BJ (cell line): Measurements from ENCODE around the gene USH1G. TPM values are rescaled to one million over a fixed set of nuclear protein-coding genes. Genes with fewer than 3 reads are reported as not detected.

ENCODE experiments used
- CTCF ChIA-PET: fragments of 350-600 bp; formaldehyde crosslinking; extraction: SDS; loops from one replicate; lab custom pipeline; 2021; ENCODE audit warnings: antibody characterized with exemption, inconsistent platforms; lab: Yijun Ruan, JAX
- POLR2A ChIA-PET: fragments of 300-600 bp; sonication (Branson Sonifier 250); formaldehyde crosslinking; extraction: SDS; loops from one replicate; lab custom pipeline; 2021; ENCODE audit warnings: antibody characterized with exemption; lab: Charles Lee
- DNase-seq: peaks from one replicate; pipeline ENCODE4 v3.0.0-alpha.2; 2011; ENCODE audit warnings: low read depth
- H3K27me3 ChIP-seq: 2 replicates; pipeline ENCODE4 v1.6.0; 2011; ENCODE audit warnings: low read length; ENCODE audit not compliant: control insufficient read depth, insufficient read depth
- H3K36me3 ChIP-seq: 2 replicates; pipeline ENCODE4 v1.5.1; 2011; ENCODE audit warnings: low read length; ENCODE audit not compliant: control insufficient read depth, insufficient read depth
- H3K4me3 ChIP-seq: 2 replicates; pipeline ENCODE4 v1.5.1; 2011; ENCODE audit warnings: low read depth, mild to moderate bottlenecking, control low read depth, low read length
- CTCF ChIP-seq: IDR thresholded peaks from 2 replicates; pipeline ENCODE4 v1.5.1; 2011; ENCODE audit warnings: low read depth, mild to moderate bottlenecking, control low read depth, inconsistent platforms, low read length, moderate library complexity; ENCODE audit not compliant: insufficient read depth
- polyA plus RNA-seq: library from polyadenylated mRNA; depleted of rRNA; stranded (reverse); fragments of >200 nt; gene quantifications from 2 replicates; pipeline ENCODE4 v1.2.3, GENCODE V29; 2011

The USH1G gene
- polyA plus RNA-seq, 1 experiment, result not detected

- CTCF ChIA-PET, result interaction anchor here (0.6 to 1.5 kb wide), 3 partner anchors 19 to 172 kb away, joined by 3 to 4 read pairs (median 3); no protein-coding TSS in a partner anchor
- POLR2A ChIA-PET, result no interaction called here
- Histone ChIP-seq H3K4me3 (no peak overlapping the region), H3K36me3 (no peaks in the 10 kb centered on the region), H3K27me3 (peaks cover 12% of the 10 kb centered on the region)
- no peak for DNase-seq
- TF ChIP-seq CTCF, result no peak
These were observed 31.1 kb upstream of the USH1G start for GRCh38 chr17:74954115-74954514.

- POLR2A ChIA-PET, result no interaction called here
- CTCF ChIA-PET, result interaction anchor here (1.4 to 2.2 kb wide), 2 partner anchors 9 to 171 kb away, joined by 3 to 12 read pairs; no protein-coding TSS in a partner anchor
- no peak for DNase-seq
- no peak for TF ChIP-seq CTCF
- Histone ChIP-seq H3K27me3 (peaks cover 12% of the 10 kb centered on the region), H3K36me3 (no peaks in the 10 kb centered on the region), H3K4me3 (no peak overlapping the region)
These were observed 30.2 kb upstream of the USH1G start for GRCh38 chr17:74953134-74953687.

GRCh38 chr17:74952431-74953133, 29.5 kb upstream of the USH1G start:
- no peak overlapping the region for H3K4me3 ChIP-seq
- no peak for TF ChIP-seq CTCF
- H3K27me3 ChIP-seq, result peaks cover 12% of the 10 kb centered on the region
- H3K36me3 ChIP-seq, result no peaks in the 10 kb centered on the region
- ChIA-PET POLR2A (no interaction called here), CTCF (interaction anchor here (0.6 to 2.2 kb wide), 2 partner anchors 9 to 107 kb away, joined by 3 to 12 read pairs; no protein-coding TSS in a partner anchor)
- DNase-seq, result no peak

GRCh38 chr17:74951680-74952421, 28.8 kb upstream of the USH1G start:
- peaks cover 13% of the 10 kb centered on the region for H3K27me3 ChIP-seq
- DNase-seq, result no peak
- no peak overlapping the region for H3K4me3 ChIP-seq
- ChIA-PET POLR2A (no interaction called here), CTCF (interaction anchor here (0.6 to 2.2 kb wide), 4 partner anchors 10 to 1348 kb away, joined by 3 to 12 read pairs (median 3); no protein-coding TSS in a partner anchor)
- no peak for TF ChIP-seq CTCF
- no peaks in the 10 kb centered on the region for H3K36me3 ChIP-seq

- Histone ChIP-seq H3K4me3 (no peak overlapping the region), H3K36me3 (no peaks in the 10 kb centered on the region), H3K27me3 (peaks cover 9% of the 10 kb centered on the region)
- CTCF ChIA-PET, result interaction anchor here (0.6 to 2.2 kb wide), 4 partner anchors 11 to 1348 kb away, joined by 3 to 12 read pairs (median 3); partner anchors contain the start of gene OTOP2
- TF ChIP-seq CTCF, result no peak
- POLR2A ChIA-PET, result no interaction called here
- DNase-seq, result no peak
These were observed 28.0 kb upstream of the USH1G start for GRCh38 chr17:74951065-74951464.
